Measurements from ENCODE around the gene PARP12. TPM values are rescaled to one million over a fixed set of nuclear protein-coding genes. Genes with fewer than 3 reads are reported as not detected.

The PARP12 gene
- total RNA-seq, 4 donors from 2014 or later, result 25.8 to 60.8 (median 29.1) TPM

GRCh38 chr7:140045697-140046096, 17.1 kb downstream of the PARP12 start:
- TF ChIP-seq, protein P1, sequence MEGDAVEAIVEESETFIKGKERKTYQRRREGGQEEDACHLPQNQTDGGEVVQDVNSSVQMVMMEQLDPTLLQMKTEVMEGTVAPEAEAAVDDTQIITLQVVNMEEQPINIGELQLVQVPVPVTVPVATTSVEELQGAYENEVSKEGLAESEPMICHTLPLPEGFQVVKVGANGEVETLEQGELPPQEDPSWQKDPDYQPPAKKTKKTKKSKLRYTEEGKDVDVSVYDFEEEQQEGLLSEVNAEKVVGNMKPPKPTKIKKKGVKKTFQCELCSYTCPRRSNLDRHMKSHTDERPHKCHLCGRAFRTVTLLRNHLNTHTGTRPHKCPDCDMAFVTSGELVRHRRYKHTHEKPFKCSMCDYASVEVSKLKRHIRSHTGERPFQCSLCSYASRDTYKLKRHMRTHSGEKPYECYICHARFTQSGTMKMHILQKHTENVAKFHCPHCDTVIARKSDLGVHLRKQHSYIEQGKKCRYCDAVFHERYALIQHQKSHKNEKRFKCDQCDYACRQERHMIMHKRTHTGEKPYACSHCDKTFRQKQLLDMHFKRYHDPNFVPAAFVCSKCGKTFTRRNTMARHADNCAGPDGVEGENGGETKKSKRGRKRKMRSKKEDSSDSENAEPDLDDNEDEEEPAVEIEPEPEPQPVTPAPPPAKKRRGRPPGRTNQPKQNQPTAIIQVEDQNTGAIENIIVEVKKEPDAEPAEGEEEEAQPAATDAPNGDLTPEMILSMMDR (IDR thresholded peaks at IDR 0.05; ENCODE audit: low read depth), result no peak

GRCh38 chr7:140044251-140044650, 18.5 kb downstream of the PARP12 start:
- TF ChIP-seq, protein P1 (IDR thresholded peaks at IDR 0.05; ENCODE audit: low read depth), result no peak

- TF ChIP-seq, protein P1 (IDR thresholded peaks at IDR 0.05; ENCODE audit: low read depth), result no peak
Observed at GRCh38 chr7:140042386-140042670, 20.4 kb downstream of the PARP12 start.

DNA sequence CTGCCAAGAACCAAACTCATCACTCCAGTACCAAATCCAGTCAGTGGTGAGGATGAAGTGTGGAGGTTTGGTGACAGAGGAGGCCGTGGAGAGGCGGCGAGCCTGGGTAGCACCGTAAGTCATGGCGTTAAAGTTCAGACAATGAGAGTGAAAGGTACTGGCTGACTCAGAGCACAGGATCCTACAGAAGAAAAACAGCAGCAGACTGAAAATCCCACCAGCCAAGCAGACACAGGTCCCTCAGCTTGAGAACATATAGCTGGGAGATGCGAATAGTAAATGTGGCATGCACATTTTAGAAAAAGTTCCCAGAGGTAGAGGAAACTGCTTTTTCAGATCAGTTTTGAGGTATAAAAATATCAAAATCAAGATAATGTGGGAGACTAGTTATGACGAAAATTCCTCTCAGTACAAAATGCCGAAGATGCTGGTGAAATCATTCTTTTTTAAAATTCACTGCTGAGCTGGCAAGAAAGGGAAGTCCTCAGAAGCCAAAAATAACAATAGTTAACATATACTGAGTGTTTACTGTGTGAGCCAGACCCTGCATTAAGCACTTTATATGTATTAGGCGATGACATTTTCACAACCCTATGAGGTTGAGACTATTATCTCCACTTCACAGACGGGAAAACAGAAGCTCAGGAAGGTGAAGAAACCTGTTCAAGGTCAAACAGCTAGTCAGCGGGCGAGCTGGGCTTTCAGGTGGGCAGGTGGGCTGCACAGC, 20.9 kb downstream of the PARP12 start:
- TF ChIP-seq, protein P1 (IDR thresholded peaks at IDR 0.05; ENCODE audit: low read depth), result no peak

DNA sequence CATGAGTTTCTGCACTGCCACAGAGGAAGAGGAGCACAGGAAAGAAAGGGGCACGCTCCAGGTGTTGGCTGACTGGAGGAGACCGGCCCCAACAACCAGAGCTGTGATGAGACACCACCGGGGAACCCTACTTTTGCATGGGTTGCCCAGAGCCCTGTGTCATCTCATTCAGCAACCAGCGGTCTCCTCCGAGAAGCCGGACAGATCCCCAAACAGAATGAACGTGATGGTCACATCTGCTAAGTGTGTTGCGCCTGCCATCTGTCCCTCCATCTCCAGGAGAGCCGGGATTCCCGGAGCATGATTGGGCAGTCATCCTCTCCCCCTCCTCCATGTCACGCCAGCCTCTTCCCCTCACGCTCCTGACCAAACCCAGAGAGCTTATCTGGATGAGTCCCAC, 22.9 kb downstream of the PARP12 start:
- TF ChIP-seq, protein P1 (IDR thresholded peaks at IDR 0.05; ENCODE audit: low read depth), result no peak

DNA sequence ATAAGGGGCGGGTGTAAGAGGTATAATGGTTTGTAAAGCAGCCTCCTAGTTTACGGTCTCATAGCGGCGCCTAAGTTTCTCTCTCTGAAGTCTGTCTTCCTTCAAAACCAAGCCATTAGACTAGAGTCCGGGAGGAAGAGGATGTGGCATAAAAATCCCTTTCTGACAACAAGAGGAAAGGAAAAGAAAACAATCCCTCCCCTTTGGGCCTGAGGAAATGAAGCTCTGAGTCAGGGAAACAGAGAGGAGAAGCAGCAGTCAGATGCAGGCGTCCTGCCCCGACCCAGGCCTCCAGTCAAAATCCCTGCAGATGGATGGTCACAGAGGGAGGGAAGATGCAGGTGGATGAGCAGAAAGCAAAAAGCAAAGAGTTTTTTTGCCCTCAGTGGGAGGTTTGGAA, 23.7 kb downstream of the PARP12 start:
- TF ChIP-seq, protein P1 (IDR thresholded peaks at IDR 0.05; ENCODE audit: low read depth), result no peak

DNA sequence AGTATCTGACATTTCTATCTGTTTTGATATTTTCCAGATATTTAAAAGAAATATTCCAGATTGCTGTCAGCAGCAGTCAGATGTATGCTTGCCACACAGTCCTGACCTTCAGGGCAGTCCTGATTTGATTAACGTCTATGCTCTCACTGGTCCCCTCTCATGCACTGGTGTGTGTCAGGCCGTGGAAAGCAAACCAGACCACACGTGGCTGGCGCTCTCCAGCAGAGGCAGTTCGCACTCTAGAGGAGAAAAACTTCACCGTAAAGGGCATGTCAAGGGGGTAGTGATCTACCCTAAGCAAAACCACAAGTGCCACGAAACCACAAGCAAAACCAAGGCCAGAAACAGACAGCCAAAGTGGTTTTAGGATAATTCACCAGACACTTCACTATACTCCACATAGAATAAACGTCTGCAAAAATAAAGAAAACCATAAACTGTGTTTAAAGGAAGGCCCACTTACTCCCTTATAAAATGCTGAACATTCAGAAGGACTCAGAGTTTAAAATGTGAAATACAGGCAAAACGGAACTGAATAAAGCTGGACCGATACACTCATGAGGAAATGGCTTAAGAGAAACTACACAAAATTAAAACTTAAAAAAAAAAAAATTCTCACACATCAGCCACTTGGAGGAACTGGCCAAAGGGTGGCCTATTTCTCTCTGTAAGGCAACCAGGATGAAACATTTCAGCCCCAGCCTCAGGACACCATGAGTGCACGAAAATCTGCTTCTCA, 26.4 kb downstream of the PARP12 start:
- TF ChIP-seq, protein P1 (IDR thresholded peaks at IDR 0.05; ENCODE audit: low read depth), result no peak

Measured in subcutaneous adipose tissue (tissue), 4 donors.